NCI-H128 (cell line): ENCODE measurements around the gene CSRP1.
A peak's percentile ranks its signal among the peaks of the same experiment; 100 is the strongest.
"Not testable (repeated sequence)": the region's sequence is repeated elsewhere in the genome, so short reads cannot be mapped to it uniquely, and the experiment has no call there.

Experiments
- DNase-seq: peaks from one replicate; lab custom pipeline; 2025; ENCODE audit not compliant: unreplicated experiment; lab: John Stamatoyannopoulos, UW

The CSRP1 gene

GRCh38 chr1:201537891-201538611, 31.1 kb upstream of the CSRP1 start:
- no peak for DNase-seq

GRCh38 chr1:201537467-201537866, 30.5 kb upstream of the CSRP1 start:
- DNase-seq = no peak

- DNase-seq = no peak
These were observed 30.1 kb upstream of the CSRP1 start for GRCh38 chr1:201537028-201537427.

- DNase-seq = no peak
These were observed 29.6 kb upstream of the CSRP1 start for GRCh38 chr1:201536558-201536957.

GRCh38 chr1:201535919-201536245, 29.0 kb upstream of the CSRP1 start:
- DNase-seq = no peak

GRCh38 chr1:201535046-201535918, 28.4 kb upstream of the CSRP1 start:
- DNase-seq = no peak

GRCh38 chr1:201533836-201534235, 26.9 kb upstream of the CSRP1 start:
- no peak for DNase-seq

GRCh38 chr1:201531551-201532425, 24.9 kb upstream of the CSRP1 start:
- no peak for DNase-seq

GRCh38 chr1:201530741-201531531, 24.0 kb upstream of the CSRP1 start:
- DNase-seq = peak; percentile 64

GRCh38 chr1:201528631-201529252, 21.8 kb upstream of the CSRP1 start:
- DNase-seq = no peak

- no peak for DNase-seq
These were observed 21.0 kb upstream of the CSRP1 start for GRCh38 chr1:201527879-201528278.

GRCh38 chr1:201525193-201525778, 18.4 kb upstream of the CSRP1 start:
- DNase-seq = no peak

GRCh38 chr1:201520046-201520575, 13.2 kb upstream of the CSRP1 start:
- not testable (repeated sequence) for DNase-seq

GRCh38 chr1:201518071-201518470, 11.1 kb upstream of the CSRP1 start:
- no peak for DNase-seq

GRCh38 chr1:201517631-201518030, 10.7 kb upstream of the CSRP1 start:
- DNase-seq = no peak

- no peak for DNase-seq
These were observed 9.7 kb upstream of the CSRP1 start for GRCh38 chr1:201516511-201517127.

GRCh38 chr1:201515895-201516294, 9.0 kb upstream of the CSRP1 start:
- no peak for DNase-seq

GRCh38 chr1:201515062-201515750, 8.3 kb upstream of the CSRP1 start:
- DNase-seq = no peak

- no peak for DNase-seq
These were observed 7.5 kb upstream of the CSRP1 start for GRCh38 chr1:201514466-201514865.
